ENCODE measurements around the gene PPP2R2B.

PPP2R2B gene

GRCh38 chr5:146821732-146822131, 56.8 kb downstream of the PPP2R2B start:
- no peak for DNase-seq

GRCh38 chr5:146820987-146821386, 57.6 kb downstream of the PPP2R2B start:
- no peak for DNase-seq

GRCh38 chr5:146818822-146819221, 59.7 kb downstream of the PPP2R2B start:
- no peak for DNase-seq

GRCh38 chr5:146817973-146818372, 60.6 kb downstream of the PPP2R2B start:
- no peak for DNase-seq

- no peak for DNase-seq
Observed at GRCh38 chr5:146816775-146817387, 61.7 kb downstream of the PPP2R2B start.

- DNase-seq: no peak
Observed at GRCh38 chr5:146815411-146815810, 63.1 kb downstream of the PPP2R2B start.

- DNase-seq: no peak
Observed at GRCh38 chr5:146813346-146814157, 65.0 kb downstream of the PPP2R2B start.

- DNase-seq: no peak
Observed at GRCh38 chr5:146805081-146805480, 73.5 kb downstream of the PPP2R2B start.

GRCh38 chr5:146802945-146803522, 75.5 kb downstream of the PPP2R2B start:
- no peak for DNase-seq

GRCh38 chr5:146799671-146800070, 78.9 kb downstream of the PPP2R2B start:
- no peak for DNase-seq

- no peak for DNase-seq
Observed at GRCh38 chr5:146799231-146799630, 79.3 kb downstream of the PPP2R2B start.

- no peak for DNase-seq
Observed at GRCh38 chr5:146797658-146798057, 80.9 kb downstream of the PPP2R2B start.

- no peak for DNase-seq
Observed at GRCh38 chr5:146796911-146797310, 81.6 kb downstream of the PPP2R2B start.

GRCh38 chr5:146796144-146796543, 82.4 kb downstream of the PPP2R2B start:
- DNase-seq: no peak

- no peak for DNase-seq
Observed at GRCh38 chr5:146794326-146795029, 84.1 kb downstream of the PPP2R2B start.

- no peak for DNase-seq
Observed at GRCh38 chr5:146793709-146794108, 84.8 kb downstream of the PPP2R2B start.

GRCh38 chr5:146791471-146791870, 87.1 kb downstream of the PPP2R2B start:
- DNase-seq: no peak

- no peak for DNase-seq
Observed at GRCh38 chr5:146789712-146790653, 88.6 kb downstream of the PPP2R2B start.

- no peak for DNase-seq
Observed at GRCh38 chr5:146788898-146789297, 89.7 kb downstream of the PPP2R2B start.

GRCh38 chr5:146785065-146785464, 93.5 kb downstream of the PPP2R2B start:
- no peak for DNase-seq

GRCh38 chr5:146781157-146781556, 97.4 kb downstream of the PPP2R2B start:
- no peak for DNase-seq

- DNase-seq: no peak
Observed at GRCh38 chr5:146779211-146779869, 99.2 kb downstream of the PPP2R2B start.
